Measurements from ENCODE around the gene GRK2.
"Not testable (repeated sequence)": the region's sequence is repeated elsewhere in the genome, so short reads cannot be mapped to it uniquely, and the experiment has no call there.

The GRK2 gene

DNA sequence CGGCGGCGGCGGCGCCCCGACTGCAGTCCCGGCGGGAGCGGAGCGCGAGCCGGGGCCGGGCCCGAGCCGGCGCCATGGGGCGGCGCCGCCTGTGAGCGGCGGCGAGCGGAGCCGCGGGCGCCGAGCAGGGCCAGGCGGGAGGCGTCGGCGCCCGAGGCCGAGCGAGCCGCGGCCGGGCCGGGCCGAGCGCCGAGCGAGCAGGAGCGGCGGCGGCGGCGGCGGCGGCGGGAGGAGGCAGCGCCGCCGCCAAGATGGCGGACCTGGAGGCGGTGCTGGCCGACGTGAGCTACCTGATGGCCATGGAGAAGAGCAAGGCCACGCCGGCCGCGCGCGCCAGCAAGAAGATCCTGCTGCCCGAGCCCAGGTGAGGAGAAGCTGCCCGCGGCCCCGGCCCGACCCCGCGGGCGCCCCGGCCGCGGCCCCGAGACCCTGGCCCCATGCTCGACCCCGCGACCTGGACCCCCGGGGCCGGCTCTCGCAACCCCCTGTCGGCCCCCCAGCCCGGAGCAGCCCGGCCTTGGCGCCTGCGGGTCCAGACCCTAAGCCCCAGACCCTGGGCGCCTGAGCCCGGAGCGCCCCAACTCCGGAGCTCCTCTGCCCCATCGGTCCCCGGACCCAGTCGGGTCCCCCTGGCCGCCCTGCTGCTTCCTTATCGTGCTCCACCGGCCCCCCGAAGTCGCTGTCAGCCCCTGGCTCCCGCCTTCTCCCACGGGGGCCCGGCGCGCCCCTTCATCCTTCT is at the start of gene GRK2:
GRK2 (plus strand) TSS at position 25 of the 739 bp plus-strand sequence; CDS start at position 252, 227 bp downstream.
- peak in 1 of 2 experiments; percentile 49 for DNase-seq

DNA sequence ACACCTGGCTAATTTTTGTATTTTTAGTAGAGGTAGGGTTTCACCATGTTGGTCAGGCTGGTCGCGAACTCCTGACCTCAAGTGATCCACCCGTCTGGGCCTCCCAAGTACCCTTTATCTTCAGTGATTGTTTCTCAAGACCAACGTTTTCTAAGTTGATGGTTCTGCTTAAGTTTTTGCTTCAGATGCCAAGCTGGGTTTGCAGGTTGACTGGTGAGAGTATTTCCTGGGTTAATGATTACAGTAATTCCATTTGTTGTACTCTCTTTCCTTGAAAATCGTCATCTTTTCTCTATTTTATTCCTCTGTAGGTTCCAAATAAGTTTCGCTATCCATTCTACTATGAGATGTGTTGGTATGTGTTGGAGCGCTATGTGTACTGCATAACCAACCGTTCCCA is 38.5 kb upstream of the GRK2 start:
- DNase-seq, result no peak

GRCh38 chr11:67230406-67230805 is 35.9 kb upstream of the GRK2 start:
- DNase-seq, result no peak

- no peak for DNase-seq
Measured at GRCh38 chr11:67230886-67231285, 35.4 kb upstream of the GRK2 start.

DNA sequence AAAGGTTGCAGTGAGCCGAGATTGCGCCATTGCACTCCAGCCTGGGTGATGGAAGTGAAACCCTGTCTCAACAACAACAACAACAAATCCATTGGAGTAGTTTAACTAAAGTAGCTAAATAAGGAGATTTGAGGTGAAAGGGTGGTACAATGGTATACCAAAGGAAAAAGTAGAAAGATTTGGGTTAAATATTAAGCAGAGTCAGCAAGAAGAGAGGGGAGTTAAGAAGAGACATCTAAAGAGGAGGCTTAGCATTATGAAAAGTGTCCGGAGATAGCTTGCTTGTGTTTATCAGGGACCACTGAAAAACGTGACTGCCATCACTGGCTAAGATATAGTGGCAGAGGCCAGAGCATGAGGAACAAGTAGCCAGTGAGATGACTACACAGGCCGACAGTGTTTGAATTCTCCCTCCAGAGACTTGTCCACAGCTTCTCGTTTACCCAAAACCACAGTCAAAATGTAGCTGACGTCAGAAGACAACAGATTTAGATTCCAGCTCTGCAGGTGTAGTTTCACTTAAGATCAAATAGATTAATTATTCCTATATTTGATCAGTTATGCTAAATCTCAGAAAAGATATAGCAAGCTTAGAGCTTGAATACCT is 32.6 kb upstream of the GRK2 start:
- no peak for DNase-seq

DNA sequence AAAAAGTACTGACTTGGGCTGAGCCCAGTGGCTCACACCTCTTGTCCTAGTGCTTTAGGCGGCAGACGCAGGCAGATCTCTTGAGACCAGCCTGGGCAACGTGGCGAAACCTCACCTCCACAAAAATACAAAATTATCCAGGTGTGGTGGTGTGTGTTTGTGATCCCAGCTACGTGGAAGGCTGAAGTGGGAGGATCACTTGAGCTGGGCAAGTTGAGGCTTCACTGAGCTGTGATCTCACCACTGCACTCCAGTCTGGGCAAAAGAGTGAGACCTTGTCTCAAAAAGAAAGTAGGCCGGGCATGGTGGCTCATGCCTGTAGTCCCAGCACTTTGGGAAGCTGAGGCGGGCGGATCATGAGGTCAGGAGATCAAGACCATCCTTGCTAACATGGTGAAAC is 31.7 kb upstream of the GRK2 start:
- DNase-seq, result not testable (repeated sequence)

- DNase-seq, result no peak
Measured at GRCh38 chr11:67237574-67237973, 28.7 kb upstream of the GRK2 start.

DNA sequence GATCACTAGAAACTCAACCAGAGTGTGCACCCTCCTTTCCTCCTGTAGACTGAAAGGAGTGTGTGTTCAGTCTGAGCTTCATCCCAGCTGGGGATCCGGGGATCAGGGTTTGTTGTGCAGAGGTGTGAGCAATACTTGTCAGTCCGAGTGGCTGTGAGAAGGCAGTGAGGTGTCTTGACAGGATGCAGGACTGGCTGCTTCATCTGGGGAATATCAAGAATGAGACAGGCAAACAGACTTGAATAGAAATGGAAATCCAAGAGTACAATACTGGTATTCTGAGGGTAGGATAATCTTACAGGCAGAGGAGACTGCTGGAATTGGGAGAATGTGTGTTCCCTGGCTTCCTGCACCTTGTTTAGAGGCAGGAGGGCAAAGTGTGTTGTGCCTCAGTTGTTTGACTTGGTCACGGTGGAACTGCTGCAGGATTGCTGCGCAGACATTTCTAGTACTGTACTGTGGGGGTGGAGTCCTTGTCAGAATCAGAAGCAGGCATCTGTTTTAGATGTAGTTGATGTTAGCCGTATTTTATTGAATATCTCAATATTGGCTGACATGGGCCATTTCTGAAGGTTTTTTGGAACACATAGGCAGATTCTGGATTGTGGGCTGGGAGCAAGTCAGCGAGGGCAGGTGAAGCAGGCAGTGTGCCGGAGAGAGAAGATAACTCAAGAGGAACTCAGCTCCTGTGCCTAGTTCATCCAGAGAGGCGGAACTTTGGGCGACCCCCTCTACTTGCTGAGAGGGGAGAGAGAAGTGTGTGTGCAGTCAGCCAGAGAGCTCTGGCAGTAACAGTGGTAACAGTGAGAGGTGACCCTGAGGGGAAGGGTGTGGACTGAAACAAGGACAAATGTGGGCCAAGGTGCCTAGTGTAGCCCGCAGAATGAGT is 27.1 kb upstream of the GRK2 start:
- no peak for DNase-seq

DNA sequence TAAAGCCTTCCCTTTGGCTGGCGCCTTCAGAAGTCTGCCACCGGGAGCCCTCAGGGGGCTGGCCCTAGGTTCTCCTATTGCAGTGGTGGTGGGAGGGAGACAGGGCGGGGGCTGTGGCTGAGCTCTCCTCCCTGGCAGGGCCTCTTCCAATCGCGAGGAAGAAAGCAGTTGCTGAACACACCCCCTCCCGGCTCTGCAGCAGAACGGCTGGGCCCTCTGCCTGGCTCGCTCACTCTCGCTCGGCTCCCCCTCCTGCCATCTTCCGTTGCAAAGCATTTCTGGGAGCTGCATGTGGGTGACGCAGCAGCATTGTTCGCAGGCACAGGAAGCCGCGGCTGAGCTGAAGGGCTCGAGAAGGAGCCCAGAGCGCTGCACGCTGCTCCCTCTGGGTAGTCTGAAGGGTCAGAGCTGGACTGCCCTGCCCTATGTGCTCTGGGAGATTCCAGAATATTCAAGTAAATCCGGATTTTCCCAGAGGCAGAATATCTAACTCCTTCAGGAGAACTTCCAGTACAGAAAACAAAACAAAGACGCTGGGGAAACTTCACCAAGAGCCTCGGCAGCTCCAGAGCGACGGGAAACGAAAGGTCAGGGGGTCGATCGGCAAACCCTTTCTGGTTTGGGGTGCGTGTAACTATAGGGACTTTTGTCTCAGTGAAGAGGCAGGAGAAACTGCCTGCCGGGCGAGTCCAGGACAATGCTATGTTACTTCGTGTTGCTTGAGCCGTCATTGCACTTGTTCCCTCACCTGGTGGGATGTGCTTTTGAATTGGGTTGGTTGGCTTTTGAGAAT is 26.3 kb upstream of the GRK2 start:
- peak; percentile 90 to 98 for DNase-seq

DNA sequence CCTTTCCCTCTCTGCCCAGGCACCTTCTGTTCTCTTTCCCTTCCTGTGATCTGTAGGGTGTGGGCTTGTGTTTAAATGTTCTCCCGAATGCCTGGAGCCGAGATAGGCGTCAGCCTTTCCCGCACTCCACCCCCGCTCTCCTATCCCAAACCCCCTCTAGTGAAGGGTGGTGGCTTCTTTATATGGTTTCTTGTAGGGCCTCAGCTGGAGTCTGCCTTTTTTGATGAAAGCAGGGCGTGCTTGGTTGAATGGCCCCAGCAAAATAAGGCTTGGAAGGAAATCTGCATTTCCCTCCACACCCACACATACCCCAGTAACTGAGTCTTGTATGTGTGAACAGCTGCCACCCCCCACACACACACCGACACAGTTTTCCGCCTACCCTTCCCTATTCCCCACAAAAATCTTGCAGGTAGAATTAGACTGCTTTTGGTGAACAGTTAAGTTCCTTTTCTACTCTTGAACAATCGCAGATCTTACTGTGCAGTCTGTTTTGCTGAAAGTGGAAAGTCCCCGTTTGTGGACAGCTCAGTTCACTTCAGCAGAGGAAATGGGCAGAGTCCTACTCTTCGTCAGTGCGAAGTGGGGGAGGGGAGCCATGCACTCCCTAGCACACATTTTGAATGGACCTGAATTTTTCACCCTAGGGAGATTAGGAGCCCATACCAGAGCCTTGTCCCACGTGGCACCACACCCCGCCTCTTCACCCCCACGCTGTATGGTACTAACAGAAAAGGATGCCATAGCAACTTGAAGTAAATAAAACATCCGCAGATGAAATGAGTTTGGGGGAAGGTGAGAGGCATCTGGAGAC is 25.5 kb upstream of the GRK2 start:
- DNase-seq, result peak; percentile 68 to 72

GRCh38 chr11:67242548-67242947 is 23.7 kb upstream of the GRK2 start:
- no peak for DNase-seq

GRCh38 chr11:67243051-67243450 is 23.2 kb upstream of the GRK2 start:
- DNase-seq, result no peak

DNA sequence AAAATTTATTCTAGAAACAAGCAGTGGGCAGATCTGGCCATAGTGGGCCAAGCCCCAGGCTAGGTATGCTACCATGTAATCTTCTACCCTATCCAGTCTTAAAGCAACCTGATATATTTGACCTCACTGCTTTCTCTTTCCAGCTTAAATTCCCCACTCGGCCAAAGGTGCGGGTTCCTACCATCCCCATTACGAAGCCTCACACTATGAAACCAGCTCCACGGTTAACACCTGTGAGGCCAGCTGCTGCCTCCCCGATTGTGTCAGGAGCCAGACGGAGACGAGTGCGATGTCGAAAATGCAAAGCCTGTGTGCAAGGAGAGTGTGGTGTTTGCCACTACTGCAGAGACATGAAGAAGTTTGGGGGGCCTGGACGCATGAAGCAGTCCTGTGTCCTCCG is 21.2 kb upstream of the GRK2 start:
- DNase-seq, result no peak

- DNase-seq, result no peak
Measured at GRCh38 chr11:67247946-67248550, 18.2 kb upstream of the GRK2 start.

- DNase-seq, result no peak
Measured at GRCh38 chr11:67248653-67249052, 17.6 kb upstream of the GRK2 start.

DNA sequence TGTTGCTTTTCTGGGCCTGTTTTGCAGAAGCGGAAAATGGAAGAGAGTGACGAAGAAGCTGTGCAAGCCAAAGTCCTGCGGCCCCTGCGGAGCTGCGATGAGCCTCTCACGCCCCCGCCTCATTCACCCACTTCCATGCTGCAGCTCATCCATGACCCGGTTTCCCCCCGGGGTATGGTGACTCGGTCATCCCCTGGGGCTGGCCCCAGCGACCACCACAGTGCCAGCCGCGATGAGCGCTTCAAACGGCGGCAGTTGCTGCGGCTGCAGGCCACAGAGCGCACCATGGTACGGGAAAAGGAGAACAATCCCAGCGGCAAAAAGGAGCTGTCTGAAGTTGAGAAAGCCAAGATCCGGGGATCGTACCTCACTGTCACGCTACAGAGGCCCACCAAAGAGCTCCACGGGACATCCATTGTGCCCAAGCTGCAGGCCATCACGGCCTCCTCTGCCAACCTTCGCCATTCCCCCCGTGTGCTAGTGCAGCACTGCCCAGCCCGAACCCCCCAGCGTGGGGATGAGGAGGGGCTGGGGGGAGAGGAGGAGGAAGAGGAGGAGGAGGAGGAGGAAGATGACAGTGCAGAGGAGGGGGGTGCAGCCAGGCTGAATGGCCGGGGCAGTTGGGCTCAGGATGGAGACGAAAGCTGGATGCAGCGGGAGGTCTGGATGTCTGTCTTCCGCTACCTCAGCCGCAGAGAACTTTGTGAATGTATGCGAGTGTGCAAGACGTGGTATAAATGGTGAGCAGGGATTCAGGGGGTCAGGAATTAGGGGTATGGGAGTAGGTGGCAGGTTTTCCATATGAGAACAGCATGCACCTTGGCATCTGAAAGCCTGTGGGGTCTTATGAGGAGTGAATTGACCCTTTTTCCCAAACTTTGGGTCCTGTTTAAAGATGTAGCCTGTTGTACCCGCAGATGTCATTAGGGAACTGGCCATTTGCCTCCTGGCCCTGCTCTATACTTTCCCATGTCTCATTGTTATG is 15.9 kb upstream of the GRK2 start:
- DNase-seq, result no peak

DNA sequence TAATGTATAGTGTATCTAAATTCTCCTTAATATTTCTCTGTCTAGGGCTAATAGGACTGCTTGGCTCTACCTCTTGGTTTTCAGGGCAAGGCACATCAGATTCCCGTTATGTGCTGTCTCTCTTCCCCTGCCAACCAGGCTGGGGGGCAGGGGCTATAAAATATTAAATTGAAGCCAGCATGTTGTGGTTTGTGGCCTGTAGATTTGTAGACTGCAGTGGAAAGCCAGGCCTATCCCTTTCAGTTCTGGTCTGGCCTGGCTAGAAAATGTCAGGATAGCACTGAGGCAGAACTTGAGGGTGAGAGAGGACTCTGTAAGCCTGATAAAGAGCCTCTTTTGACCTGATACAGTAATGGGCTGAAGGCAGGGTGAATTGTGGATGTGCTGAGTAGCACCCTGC is 14.4 kb upstream of the GRK2 start:
- no peak for DNase-seq

DNA sequence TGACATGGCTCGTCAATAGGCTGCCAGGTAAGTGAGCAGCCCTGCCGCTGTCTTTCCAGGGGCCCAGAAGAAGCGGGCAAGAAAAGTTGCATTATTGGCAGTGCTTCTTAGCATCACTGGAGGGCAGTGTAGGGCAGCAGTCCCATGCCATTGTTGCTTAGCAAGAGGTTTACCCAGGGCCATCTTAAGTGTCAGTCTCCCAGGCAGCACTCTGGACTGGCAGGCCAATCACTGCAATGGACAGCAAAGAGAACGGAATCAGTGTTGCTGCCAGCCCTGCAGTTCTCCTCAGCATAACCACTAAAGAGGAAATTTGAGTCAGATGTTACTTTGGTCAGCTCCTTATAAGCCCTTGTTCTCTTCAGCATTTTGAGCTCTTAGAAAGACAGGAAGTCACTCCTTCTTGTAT is 13.4 kb upstream of the GRK2 start:
- DNase-seq, result no peak

DNA sequence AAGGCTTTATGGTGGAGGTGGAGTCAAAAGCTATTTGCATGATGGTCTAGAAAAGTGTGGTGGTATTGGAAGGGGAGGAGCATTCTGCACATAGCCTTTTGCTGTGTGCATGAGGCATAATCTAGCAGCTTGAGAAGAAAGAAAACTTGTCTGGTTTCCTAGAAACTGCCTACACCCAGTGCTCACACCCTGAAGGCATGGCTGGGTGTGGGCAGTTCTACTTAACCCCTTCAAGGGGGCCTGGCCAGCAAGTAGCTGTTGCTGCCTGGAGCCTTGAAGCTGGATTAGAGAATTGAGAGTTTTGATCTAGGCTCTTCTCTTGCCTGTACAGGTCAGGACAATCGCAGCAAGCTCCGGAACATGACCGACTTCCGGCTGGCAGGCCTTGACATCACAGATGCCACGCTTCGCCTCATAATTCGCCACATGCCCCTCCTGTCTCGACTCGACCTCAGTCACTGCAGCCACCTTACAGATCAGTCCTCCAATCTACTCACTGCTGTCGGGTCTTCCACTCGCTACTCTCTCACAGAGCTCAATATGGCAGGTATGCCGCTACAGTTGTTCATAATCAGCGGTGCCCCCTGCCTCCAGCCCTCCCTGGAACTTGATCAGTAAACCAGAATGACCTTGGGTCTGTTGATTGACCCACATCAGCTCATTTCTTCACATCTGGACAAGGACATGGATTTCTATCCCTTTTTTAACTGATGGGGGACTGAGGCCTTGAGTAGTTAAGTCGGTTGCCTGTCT is 12.2 kb upstream of the GRK2 start:
- DNase-seq, result no peak
